GM12865 (cell line): Measurements from ENCODE around the gene TSHZ2.

Experiments used
- DNase-seq: peaks from one replicate; pipeline ENCODE4 v3.0.0; 2010; ENCODE audit warnings: low read depth
- H3K4me3 ChIP-seq: 2 replicates; pipeline ENCODE4 v1.5.1; 2011; ENCODE audit warnings: mild to moderate bottlenecking, low read depth, low read length, control low read depth
- CTCF ChIP-seq: IDR thresholded peaks from 2 replicates; pipeline ENCODE4 v1.5.1; 2011; ENCODE audit warnings: low read length, control low read depth, low read depth, inconsistent platforms; ENCODE audit not compliant: insufficient read depth; ENCODE audit errors: missing control alignments

Gene TSHZ2

GRCh38 chr20:53150532-53150931, 178.4 kb downstream of the TSHZ2 start:
- DNase-seq, result no peak
- no peak for TF ChIP-seq CTCF
- no peak overlapping the region for H3K4me3 ChIP-seq

- no peak for DNase-seq
- H3K4me3 ChIP-seq, result no peak overlapping the region
- no peak for TF ChIP-seq CTCF
Measured at GRCh38 chr20:53152228-53152627, 180.1 kb downstream of the TSHZ2 start.

GRCh38 chr20:53154540-53154939, 182.4 kb downstream of the TSHZ2 start:
- no peak for TF ChIP-seq CTCF
- DNase-seq, result peak; percentile 66
- H3K4me3 ChIP-seq, result no peak overlapping the region

- peak; percentile 63 for TF ChIP-seq CTCF
- peak; percentile 85 for DNase-seq
- peak overlapping the region; percentile 26; the same call in 1 of the 2 replicates for H3K4me3 ChIP-seq
Measured at GRCh38 chr20:53157443-53158408, 185.6 kb downstream of the TSHZ2 start.

- TF ChIP-seq CTCF, result no peak
- DNase-seq, result no peak
- no peak overlapping the region for H3K4me3 ChIP-seq
Measured at GRCh38 chr20:53159160-53159559, 187.0 kb downstream of the TSHZ2 start.

GRCh38 chr20:53161073-53161472, 188.9 kb downstream of the TSHZ2 start:
- no peak for TF ChIP-seq CTCF
- no peak for DNase-seq
- no peak overlapping the region for H3K4me3 ChIP-seq

GRCh38 chr20:53161473-53161872, 189.3 kb downstream of the TSHZ2 start:
- no peak for TF ChIP-seq CTCF
- peak; percentile 49 for DNase-seq

More at GRCh38 chr20:53161473-53161872, 189.3 kb downstream of the TSHZ2 start:
- H3K4me3 ChIP-seq, result no peak overlapping the region
